SIG-M5 treated with dmso at 0.1 percent for 504 hours (cell line): ENCODE measurements around the gene CYP2U1.

Experiments
- DNase-seq: peaks from one replicate; lab custom pipeline; 2025; ENCODE audit not compliant: unreplicated experiment; lab: John Stamatoyannopoulos, UW

CYP2U1 gene

DNA sequence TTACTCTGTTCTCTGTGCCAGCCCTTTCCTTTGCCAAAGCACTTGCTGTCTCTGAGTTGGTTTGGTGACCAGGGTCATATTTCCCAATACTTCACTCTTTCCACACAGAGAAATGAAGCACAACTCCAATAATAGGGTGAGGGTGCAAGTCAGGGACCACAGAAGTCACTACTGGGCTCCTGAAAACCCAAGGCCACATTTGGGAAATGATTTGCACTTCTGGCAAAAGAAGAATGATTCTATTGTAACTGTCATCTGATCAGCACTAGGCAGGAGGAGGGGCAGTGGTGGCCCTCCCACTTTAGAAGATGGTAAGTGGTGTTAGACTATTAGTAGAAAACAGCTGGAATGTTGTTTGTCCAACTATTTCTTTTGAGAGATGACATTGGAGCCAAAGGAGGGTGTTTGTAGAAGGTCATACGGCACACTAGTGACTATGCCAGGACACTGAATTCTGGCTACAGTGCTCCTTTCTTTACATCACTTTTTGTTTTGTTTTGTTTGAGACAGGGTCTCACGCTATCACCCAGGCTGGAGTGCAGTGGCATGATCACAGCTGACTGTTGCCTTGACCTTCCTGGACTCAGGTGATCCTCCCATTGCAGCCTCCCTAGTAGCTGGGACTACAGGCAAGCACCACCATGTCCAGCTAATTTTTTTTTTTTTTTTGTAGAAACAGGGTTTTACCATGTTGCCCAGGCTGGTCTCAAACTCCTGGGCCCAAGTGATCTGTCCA lies 47.5 kb downstream of the CYP2U1 start:
- no peak for DNase-seq

DNA sequence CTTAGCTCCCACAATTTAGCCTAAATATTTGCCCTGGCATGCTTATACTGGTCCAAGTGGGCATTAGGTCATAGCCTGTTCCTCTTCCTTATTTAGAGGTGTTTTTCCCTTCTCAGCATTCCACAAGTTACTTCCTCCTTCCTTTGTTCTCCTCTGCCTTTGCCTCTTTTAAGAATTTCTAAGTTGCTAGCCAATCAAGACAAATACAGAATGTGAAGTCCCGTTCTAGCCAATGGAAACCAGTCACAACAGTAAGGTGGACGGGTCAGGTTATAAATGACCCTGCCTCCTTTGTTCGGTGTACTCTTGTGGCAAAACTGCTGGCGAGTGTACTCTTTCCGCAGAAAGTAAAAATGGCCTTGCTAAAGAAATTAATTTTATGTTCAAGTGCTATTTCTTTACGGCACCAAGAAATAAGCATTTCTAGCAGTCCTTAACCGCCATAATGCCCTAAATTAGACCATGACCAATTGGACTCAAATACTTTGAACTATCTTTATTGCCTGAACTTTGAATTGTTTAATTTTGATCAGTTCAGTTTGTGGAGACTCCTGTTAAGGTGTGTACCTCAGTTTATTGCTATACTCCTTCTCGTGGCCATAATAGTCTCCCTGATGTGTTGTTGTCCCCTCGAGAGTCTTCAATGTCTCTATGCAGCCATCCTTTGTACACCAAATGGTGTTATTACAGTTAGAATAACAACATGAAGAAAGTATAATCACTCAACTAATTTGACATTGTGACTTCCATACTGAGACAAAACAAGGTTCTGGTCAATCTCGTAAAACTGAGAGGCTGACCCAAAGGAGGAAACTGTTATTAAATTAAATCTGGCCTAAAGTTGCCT lies 56.8 kb downstream of the CYP2U1 start:
- DNase-seq: no peak

DNA sequence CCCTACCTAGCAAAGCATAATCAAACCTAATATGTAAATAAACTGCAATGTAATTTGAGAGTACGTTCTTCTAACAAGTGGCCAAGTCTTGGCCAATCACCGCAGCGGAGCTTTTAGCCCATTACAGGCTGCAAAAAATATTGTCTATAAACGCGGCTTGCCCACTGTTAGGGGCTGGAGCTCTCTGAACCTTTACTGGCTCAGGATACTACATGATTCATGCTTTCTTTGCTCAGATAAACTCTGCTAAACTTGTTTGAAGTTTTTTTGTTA lies 57.4 kb downstream of the CYP2U1 start:
- no peak for DNase-seq

DNA sequence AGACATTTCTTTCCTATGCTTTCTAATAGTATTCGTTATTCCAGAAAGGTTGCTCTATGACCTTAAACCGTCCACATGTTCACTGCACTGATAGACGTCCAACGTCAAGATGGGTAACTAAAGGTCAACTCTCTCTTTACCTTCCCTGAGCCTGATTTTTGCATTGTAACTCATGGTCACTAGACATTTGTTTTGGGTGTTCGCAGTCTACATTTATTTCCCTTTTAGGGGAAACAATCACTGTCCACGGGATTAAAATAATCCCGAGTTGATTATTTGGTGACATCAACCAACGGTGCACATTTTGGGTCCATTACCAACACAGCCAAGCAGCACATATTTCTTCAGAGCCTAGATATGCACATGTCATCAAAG lies 57.8 kb downstream of the CYP2U1 start:
- no peak for DNase-seq

DNA sequence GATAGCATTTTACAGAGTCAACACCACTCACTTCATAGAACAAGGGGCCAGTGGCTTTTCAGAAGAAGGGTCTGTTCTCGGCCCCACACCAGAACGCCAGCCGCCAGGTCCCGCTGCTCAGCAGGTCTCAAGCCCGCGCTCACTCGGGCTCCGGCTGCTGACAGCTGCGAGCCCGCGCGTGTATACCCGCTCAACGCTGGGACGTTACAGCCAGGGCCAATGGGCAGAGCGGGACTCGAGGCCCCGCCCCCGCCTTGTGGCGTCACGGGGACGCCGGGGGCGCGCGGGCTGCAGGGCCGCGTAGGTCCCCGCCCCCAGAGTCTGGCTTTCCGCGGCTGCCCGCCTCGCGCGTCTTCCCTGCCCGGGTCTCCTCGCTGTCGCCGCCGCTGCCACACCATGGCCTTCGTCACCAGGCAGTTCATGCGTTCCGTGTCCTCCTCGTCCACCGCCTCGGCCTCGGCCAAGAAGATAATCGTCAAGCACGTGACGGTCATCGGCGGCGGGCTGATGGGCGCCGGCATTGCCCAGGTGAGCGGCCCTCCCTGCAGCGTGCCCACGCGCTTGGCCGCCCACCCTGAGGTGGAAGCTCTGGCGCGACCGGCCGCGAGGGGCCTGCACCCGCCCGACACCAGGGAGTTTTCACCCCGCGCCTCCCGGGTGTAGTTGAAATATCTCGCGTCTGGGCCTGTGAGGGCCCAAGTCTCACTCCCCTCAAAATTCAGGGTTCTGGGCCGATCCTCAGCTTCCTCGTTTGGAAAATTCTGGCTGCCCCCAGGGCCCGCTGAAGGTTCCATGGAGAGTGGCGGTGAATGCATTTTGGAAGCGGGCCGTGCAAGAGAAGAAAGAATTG lies 58.4 kb downstream of the CYP2U1 start, which contains the start of gene HADH:
TSS of gene HADH (plus strand) at position 353 of the 850 bp plus-strand sequence. CDS start at position 397, 44 bp downstream.
- DNase-seq: peak; percentile 84

DNA sequence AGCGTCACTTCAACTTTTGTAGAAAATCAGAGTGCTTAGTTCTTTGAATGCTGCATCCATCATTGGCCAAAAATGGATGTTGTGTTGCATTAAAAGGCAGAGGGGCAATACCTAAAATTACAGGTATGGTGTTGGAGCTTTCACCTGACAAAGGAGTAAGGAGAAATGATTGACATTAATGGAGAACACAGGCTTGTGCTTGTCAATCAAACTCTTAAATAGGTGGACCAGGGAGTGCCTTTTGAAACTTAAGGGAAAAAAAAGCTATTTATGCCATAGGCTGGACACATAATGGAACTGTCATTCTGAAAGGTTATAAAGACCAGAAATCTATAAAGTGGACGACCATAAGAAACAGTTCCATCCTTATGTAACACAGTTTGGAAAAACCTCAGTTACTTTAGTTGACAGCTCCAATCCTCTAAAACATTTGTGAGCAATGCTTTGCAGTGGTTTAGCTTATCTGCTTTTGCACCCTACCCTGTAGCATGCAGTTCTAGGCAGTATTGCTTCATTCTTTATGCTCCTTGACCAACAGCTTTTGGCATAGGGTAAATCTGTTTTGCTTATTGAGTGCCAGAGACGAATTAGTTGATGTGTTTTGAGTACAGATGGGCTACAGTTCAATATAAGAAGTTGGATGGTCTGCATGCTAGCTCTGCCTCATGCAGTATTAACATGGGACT lies 60.7 kb downstream of the CYP2U1 start:
- DNase-seq: peak; percentile 19

DNA sequence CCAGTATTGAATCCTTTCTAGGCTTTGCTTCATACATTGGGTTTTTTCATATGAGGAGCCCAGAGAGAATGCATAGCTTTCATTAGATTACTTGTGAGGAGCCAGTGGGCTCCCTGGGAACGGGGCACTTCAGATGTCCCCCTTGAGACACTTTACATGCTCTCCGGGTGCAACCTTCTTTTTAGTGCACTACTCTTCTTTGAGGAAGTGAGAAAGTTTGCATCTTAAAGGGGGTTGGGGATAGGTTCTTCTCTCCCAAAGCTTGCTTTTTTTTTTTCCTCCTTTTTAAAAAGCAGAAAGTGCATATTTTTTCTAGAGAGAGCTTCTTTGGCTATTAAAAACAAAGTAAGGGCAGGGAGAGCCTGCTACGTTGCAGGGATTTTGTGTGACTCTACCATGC lies 62.6 kb downstream of the CYP2U1 start:
- peak; percentile 55 for DNase-seq

DNA sequence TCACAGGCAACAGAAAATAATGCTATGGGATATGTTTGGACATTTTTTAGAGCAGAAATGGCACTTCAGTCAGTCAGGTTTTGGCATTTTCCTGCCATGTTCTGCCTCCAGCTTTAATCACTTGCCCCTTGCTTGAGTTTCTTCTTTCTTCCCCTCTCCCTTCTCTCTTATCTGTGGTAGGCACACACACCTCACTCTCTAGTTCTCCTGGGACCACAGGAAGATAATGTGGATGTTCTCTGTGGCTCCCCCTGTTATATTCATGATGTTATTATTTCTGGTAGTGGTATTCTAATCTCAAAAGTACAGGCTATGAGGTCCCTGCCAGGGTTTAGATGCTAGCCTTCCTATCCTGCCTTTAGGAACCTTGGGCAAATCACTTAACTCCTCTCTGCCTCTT lies 63.5 kb downstream of the CYP2U1 start:
- DNase-seq: no peak

DNA sequence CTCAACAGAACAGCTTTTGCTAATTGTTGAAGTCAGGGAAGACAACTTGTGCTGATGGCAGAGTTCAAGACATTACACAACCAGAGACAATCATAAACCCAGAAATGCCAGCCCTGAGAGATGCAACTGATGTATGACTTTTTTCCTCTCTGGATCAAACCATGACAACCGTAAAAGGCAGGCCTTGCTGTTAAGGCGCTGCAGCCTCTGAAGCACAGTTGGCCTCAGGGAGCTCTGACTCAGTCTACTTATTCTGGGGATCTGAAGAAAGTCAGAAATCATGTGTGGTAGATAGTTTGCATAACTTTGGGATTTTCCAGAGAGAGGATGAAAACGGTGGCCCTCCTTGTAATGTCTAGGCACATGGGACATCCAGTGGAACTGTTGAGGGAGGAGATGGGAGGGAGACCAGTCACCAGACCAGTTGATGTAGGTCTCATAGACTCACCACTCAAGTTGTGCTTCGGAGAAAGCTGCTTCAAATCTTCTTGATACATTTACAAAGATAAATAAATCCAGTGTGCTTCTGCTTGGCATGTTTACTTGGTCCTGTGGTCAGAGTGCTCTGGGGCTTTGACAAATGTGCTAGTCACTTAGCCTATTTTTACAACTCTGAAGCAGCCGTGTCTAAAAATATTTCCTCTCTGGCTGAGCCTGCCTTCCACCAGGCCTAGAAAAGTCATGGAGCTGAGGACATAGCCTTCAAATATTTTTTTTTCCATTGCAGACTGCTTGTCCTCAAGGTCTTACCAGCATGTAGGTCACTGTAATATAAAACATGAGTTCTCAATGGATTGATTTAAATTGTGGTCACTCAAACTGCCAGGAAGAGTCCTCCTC lies 65.8 kb downstream of the CYP2U1 start:
- peak; percentile 12 for DNase-seq

DNA sequence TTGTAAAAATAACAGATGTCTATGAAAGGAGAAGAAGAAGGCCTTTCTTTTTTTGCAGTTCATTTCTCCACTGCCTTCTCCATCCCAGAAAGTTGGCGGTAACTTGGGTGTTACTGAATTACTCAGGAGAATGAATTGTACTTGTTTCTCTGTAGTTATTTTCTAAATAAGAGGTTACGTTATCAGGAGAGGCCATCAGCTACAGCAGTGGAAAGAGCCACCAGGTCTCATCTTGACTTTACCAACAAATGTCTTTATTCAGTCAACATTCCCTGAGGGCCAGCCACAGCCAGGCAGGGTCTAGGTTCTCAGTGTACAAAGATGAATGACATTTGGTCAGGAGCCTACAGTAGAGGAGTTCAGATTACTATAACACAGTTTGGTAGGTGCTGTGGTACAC lies 66.4 kb downstream of the CYP2U1 start:
- DNase-seq: no peak

DNA sequence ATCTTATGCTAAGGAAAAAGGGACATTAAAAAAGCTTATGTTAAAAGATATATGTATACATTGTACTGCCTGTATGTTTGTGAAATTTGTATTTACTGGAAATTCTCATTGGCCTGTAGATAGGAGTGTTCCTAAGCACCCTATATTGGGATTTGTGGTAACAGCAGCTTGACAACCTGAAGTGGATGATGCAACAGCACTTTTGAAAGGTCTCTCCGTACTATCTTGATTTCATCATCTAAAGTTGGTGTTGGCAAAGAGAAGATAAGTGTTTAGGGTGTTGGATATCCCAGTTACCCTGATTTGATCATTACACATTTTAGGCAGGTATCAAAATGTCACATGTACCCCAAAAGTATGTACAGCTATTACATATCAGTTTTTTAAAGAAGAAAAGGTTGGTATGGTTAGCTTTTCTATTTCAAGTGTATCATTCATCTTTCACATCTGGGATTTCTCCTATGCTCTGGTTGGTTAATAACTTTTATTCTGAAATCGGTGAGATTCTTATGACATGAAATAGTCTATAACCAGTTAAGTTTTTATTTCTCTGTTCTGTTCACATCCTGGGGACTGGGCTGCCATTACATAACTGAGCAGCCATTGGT lies 68.7 kb downstream of the CYP2U1 start:
- DNase-seq: peak; percentile 55

DNA sequence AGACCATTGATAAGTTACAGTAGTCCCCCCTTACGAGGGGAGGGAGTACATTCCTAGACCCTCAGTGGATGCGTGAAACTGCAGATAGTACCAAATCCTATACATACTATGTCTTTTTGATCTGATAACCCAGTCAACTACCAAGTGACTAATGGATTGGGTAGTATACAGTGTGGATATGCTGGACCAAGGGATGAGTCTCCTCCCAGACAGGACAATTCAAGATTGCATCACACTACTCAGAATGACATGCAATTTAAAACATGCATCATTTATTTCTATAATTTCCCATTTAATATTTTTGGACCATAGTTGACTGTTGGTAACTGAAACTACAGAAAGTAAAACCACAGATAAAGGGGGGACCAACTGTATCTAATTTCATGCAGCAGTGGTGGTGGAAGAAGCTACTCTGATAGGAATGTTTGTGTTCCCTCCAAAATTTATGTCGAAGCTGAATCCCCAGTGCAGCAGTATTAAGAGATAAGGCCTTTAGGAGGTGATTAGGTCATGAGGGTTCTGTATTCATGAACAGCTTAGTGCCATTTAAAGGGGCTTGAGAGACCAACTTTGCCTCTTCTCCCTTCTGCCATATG lies 70.3 kb downstream of the CYP2U1 start:
- DNase-seq: no peak
